Measurements from ENCODE around the gene AFP.

The AFP gene

GRCh38 chr4:73438048-73438447 lies 2.0 kb downstream of the AFP start:
- no peak for DNase-seq (ENCODE audit: low read depth)

GRCh38 chr4:73438582-73439215 lies 2.7 kb downstream of the AFP start:
- DNase-seq (ENCODE audit: low read depth), result no peak

- no peak for DNase-seq (ENCODE audit: low read depth)
Observed at GRCh38 chr4:73439445-73439844, 3.4 kb downstream of the AFP start.

DNA sequence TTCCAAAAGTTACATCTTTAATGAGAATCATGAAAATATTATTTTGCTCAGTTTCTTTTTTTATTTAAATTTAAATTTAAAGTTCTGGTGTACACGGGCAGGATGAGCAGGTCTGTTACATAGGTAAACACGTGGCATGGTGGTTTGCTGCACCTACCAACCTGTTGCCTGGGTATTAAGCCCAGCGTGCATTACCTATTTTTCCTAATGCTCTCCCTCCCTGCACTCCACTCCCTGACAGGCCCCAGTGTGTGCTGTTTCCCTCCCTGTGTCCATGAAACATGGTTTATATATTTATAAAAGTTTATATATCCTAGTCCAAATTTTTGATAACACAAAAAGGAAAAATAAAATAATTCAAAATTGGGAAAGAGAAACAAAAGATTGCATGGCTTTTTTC lies 4.0 kb downstream of the AFP start:
- no peak for DNase-seq (ENCODE audit: low read depth)

DNA sequence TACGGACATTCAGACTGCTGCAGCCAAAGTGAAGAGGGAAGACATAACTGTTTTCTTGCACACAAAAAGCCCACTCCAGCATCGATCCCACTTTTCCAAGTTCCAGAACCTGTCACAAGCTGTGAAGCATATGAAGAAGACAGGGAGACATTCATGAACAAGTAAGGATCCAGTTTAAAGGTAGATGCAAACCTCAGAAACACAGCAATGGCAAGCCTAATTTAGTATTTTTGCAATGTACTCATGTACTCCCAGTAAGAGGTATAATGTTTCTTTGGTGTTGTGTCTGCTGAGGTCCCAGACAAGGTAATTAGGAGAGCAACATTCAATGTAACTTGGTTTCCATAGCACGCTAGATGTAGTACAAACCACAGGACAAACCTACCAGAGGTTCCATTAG lies 4.6 kb downstream of the AFP start:
- no peak for DNase-seq (ENCODE audit: low read depth)

- no peak for DNase-seq (ENCODE audit: low read depth)
Observed at GRCh38 chr4:73442275-73442674, 6.3 kb downstream of the AFP start.

GRCh38 chr4:73443224-73443623 lies 7.2 kb downstream of the AFP start:
- DNase-seq (ENCODE audit: low read depth), result no peak

DNA sequence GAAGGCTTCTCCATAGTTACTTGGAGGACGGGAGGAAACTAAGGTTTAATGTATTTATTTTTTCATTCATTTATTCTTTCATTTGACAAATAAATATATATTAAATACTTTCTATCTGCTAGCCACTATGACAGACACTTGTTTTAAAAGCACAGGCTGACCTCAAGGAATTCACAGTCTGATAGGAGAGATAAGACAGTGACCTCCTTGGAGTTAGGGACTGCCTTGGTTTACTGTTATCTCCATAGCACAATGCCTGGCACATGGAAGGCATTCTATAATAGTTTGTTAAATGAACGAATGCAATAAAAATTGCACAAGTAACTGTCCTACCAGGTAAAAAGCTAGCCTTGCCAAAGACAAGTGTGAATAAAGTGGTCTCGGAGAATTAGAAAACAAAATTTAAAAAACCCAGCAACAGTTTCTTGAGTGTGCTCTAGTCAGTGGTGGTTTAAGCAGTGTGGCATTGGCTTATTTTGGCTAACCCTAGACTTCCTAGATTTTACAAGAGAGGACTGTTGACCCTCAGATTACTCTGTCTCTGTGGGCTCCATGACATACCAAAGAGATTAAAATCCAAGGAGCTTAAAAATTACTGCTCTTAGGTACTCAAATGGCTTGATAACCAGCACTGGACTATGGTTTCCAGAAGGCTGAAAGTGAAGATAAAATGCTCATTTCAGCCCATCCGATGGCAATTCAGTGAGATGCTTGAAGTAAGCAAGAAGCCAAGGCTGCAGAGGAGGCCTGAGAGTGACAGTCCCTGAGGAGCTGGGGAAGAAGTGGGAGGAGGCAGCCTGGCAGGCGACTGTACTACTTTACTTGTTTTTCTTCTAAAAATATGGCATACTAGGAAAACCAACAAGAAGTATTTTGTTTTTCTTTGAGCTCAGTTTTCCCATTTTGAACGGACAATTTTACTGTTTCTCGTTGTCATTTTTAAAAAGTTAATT lies 9.6 kb downstream of the AFP start:
- no peak for DNase-seq (ENCODE audit: low read depth)

GRCh38 chr4:73446336-73446938 lies 10.4 kb downstream of the AFP start:
- DNase-seq (ENCODE audit: low read depth), result no peak

GRCh38 chr4:73447671-73448070 lies 11.7 kb downstream of the AFP start:
- no peak for DNase-seq (ENCODE audit: low read depth)

GRCh38 chr4:73448448-73449203 lies 12.6 kb downstream of the AFP start:
- no peak for DNase-seq (ENCODE audit: low read depth)

GRCh38 chr4:73450398-73451004 lies 14.5 kb downstream of the AFP start:
- no peak for DNase-seq (ENCODE audit: low read depth)

- DNase-seq (ENCODE audit: low read depth), result no peak
Observed at GRCh38 chr4:73451404-73451803, 15.4 kb downstream of the AFP start.

DNA sequence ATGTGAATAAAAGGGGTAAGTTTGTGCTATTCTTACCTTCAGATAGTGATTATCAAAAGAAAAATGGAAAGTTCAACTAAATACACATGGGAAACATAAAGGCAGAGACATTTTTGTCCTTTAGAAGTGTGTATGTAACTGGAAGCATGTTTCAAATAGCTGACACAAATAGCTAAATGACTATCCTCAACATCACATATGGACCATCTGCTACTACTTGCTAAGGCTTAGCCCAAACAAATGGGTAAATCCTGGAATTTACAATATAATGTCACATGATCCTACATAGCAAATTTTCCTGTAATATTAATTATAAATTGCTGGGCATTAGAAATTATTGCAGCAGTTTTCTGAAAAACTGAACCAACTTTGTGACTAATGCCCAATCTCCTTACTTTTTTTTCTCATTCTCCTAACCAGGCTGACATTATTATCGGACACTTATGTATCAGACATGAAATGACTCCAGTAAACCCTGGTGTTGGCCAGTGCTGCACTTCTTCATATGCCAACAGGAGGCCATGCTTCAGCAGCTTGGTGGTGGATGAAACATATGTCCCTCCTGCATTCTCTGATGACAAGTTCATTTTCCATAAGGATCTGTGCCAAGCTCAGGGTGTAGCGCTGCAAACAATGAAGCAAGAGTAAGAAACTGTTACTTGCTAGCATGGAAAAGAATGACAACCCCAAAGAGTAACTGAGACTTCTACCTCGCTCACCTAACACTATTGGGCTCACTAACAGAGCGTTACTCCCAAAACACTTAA lies 16.1 kb downstream of the AFP start:
- DNase-seq (ENCODE audit: low read depth), result no peak

GRCh38 chr4:73452953-73453700 lies 17.1 kb downstream of the AFP start:
- DNase-seq (ENCODE audit: low read depth), result no peak

DNA sequence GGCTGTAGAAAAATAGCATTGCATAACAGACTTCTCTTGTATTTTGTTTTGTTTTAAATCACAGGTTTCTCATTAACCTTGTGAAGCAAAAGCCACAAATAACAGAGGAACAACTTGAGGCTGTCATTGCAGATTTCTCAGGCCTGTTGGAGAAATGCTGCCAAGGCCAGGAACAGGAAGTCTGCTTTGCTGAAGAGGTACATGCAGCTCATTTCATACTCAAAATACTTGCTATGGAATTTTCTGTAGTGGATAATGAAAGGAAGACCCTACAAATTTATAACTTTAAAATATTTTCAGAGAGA lies 17.6 kb downstream of the AFP start:
- DNase-seq (ENCODE audit: low read depth), result no peak

DNA sequence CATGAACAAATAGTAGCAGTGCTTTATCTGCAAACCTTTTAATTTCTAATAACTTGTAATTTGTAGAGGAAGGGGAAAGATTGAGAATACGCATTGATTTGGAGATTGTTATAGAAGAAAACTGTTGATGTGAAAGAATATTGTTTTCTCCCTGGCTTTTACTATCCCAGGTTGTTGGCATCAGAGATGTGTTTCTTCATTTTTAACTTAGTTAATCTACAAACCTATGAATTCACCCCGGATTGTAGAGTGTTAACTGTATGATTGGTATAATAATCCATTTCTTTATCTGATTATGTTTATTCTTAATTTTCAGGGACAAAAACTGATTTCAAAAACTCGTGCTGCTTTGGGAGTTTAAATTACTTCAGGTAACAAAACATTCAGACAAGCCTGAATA lies 18.9 kb downstream of the AFP start:
- DNase-seq (ENCODE audit: low read depth), result no peak

GRCh38 chr4:73456177-73457022 lies 20.4 kb downstream of the AFP start:
- no peak for DNase-seq (ENCODE audit: low read depth)

GRCh38 chr4:73458184-73459047 lies 22.4 kb downstream of the AFP start:
- DNase-seq (ENCODE audit: low read depth), result no peak

Measured in T follicular helper cell (primary cell).